Skeletal muscle cell (primary cell): ENCODE data around the gene NDUFS7.
"Not testable (repeated sequence)": the region's sequence is repeated elsewhere in the genome, so short reads cannot be mapped to it uniquely, and the experiment has no call there.

Source experiments
- DNase-seq: peaks from one replicate; pipeline ENCODE4 v3.0.0-alpha.2; 2010; ENCODE audit warnings: low read depth
- H3K4me3 ChIP-seq: 2 replicates; pipeline ENCODE4 v1.5.1; 2011; ENCODE audit warnings: low read depth, mild to moderate bottlenecking, control low read depth, low read length, moderate library complexity

NDUFS7 gene

GRCh38 chr19:1439525-1440417 is 56.1 kb downstream of the NDUFS7 start:
- DNase-seq = not testable (repeated sequence)
- peak overlapping the region; percentile 72 for H3K4me3 ChIP-seq

GRCh38 chr19:1440418-1440801 is 56.7 kb downstream of the NDUFS7 start:
- no peak overlapping the region for H3K4me3 ChIP-seq

GRCh38 chr19:1441022-1441426 is 57.3 kb downstream of the NDUFS7 start:
- H3K4me3 ChIP-seq = no peak overlapping the region

More at GRCh38 chr19:1440418-1440801, 56.7 kb downstream of the NDUFS7 start:
- DNase-seq = no peak

DNA sequence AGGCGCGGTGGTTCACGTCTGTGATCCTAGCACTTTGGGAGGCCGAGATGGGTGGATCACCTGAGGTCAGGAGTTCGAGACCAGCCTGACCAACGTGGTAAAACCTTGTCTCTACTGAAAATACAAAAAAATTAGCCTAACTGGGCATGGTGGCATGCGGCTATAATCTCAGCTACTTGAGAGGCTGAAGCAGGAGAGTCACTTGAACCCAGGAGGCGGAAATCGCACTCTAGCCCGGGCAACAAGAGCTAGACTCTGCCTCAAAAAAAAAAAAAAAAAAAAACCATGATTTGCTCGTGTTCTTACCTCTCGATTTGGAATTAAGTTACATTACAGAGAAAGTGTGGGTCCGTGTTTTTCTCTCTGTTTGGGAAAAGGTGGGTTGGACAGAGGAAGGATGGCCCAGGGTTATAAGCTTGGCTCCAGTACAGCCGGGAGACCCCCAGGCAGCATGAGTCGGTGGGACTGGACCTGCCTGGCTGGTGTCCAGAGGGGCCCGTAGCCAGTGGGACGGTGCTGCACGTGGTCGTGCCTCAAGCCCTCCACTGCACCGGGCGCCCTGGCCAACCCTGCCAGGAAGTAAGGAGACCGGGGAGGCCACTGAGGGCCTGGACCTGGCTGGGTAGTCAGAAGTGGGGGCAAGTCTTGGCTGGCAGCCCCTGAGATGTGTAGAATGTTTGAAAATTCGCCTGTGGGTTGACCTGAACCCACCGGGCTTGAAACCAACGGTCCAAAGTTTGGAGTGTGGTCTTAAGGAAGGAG is 58.2 kb downstream of the NDUFS7 start:
- H3K4me3 ChIP-seq = no peak overlapping the region
- DNase-seq = no peak

More at GRCh38 chr19:1441022-1441426, 57.3 kb downstream of the NDUFS7 start:
- DNase-seq = no peak
